Measurements from ENCODE around the gene TAMALIN. TPM values are rescaled to one million over a fixed set of nuclear protein-coding genes. Genes with fewer than 3 reads are reported as not detected.

The TAMALIN gene
- total and polyA plus RNA-seq, 2 donors from 2014 or later, result 22.3 to 52.3 TPM

DNA sequence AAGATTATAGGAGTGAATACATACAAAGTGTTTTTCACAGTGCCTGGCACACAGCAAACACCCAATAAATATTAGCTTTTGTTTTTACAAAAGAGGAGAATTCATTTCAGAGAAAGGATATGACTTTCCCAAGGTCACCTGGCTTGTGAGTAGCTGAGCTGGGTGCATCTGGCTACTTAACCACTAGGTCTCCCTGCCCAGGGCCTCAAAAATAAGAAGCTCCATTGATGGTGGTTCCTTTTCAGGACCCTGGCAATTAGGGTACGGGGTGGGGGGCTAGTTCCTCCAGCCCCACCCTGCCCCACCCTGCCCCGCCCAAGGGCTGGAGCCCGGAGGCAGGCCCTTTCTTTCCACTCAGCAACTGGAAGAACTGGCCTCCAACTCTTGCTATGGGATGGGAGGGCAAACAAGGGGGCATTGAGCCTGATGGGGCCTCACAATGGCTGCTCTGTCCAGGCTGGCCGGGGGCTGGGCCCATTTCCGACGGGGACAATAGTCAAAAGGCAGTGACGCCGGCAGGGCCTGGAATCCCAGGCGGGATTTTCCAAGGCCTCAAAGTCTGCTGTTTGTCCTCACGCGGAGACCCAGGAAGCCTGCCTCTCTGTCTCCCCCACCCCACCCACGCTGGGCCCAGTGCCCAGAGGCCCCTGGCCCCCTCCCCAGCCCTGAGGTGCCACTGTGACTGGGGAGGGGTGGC, 54.9 kb downstream of the TAMALIN start:
- peaks cover 0 to 16% (median 10%) of the 10 kb centered on the region in 3 donors for H3K36me3 ChIP-seq (ENCODE audit: control insufficient read depth in 2 of 3, insufficient read depth in 3 of 3, low read length in 3 of 3)
- H3K9ac ChIP-seq (ENCODE audit: low read length in 3 of 3), result no peak overlapping the region
- H3K4me1 ChIP-seq (ENCODE audit: control insufficient read depth in 2 of 3, insufficient read depth in 2 of 3, low read depth in 1 of 3, low read length in 3 of 3), result peaks cover 0 to 3% (median 0%) of the 10 kb centered on the region in 3 donors
- intact Hi-C loops (cut with DNase I), result no loop called here
- FAIRE-seq, result no peak
- H3K9me3 ChIP-seq (ENCODE audit: control insufficient read depth in 2 of 3, insufficient read depth in 1 of 3, low read length in 3 of 3), result no peaks in the 10 kb centered on the region
- no peak overlapping the region for H3K4me3 ChIP-seq (ENCODE audit: low read length in 3 of 3)
- H3K27ac ChIP-seq (ENCODE audit: low read depth in 2 of 2, low read length in 2 of 2), result no peak overlapping the region
- DNase-seq, result no peak
- TF ChIP-seq, protein P1, sequence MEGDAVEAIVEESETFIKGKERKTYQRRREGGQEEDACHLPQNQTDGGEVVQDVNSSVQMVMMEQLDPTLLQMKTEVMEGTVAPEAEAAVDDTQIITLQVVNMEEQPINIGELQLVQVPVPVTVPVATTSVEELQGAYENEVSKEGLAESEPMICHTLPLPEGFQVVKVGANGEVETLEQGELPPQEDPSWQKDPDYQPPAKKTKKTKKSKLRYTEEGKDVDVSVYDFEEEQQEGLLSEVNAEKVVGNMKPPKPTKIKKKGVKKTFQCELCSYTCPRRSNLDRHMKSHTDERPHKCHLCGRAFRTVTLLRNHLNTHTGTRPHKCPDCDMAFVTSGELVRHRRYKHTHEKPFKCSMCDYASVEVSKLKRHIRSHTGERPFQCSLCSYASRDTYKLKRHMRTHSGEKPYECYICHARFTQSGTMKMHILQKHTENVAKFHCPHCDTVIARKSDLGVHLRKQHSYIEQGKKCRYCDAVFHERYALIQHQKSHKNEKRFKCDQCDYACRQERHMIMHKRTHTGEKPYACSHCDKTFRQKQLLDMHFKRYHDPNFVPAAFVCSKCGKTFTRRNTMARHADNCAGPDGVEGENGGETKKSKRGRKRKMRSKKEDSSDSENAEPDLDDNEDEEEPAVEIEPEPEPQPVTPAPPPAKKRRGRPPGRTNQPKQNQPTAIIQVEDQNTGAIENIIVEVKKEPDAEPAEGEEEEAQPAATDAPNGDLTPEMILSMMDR (IDR thresholded peaks at IDR 0.05; ENCODE audit: borderline replicate concordance, extremely low read depth, insufficient read depth), result no peak
- no peaks in the 10 kb centered on the region for H3K27me3 ChIP-seq (ENCODE audit: control insufficient read depth, insufficient read depth, low read length)

DNA sequence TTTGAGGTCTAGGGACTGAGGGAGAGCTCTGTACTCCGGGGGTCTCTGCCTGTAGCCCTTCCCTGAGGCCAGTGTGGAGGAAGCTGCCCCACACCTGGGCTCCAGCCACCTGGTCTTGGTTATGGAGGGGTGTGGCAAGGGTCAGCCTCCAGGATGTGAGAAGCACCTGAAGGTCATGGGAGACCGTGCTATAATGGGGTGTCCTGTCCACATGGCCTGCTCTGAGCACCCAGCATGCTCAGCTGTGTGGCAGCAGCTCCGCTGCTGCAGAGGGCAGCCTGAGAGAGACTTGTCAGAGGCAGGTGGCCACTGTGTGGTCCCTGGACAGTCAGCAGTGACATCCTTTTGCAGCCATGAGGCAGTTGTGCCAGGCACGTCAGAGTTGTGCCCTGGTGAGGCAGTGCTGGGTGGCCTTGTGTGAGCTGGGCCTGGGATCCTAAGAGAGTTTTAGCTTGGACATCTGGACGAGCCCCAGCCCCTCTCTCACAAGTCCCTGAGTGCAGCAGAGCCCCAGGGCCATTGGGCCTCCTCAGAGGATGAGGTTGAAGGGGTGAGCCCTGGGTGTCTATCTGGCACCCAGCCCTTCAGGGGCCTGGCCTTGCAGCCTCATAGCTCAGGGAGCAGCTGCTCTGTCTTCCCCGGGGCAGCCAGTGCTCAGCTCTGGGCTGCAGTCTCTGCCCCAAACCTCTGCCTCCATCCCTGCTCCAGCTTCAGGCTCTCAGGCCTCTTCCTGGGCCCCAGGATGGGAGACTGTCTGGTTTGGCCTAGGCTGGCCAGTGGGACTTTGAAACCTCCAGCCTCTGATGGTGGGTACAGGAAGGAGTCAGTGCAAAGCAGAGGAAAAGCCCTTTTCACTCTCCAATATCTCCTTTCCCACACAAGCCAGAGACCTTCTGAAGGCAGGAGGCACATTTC, 55.7 kb downstream of the TAMALIN start:
- no peak for DNase-seq
- Histone ChIP-seq H3K9ac (ENCODE audit: low read length in 3 of 3) (no peak overlapping the region), H3K36me3 (ENCODE audit: control insufficient read depth in 2 of 3, insufficient read depth in 3 of 3, low read length in 3 of 3) (peaks cover 0 to 8% (median 5%) of the 10 kb centered on the region in 3 donors), H3K4me1 (ENCODE audit: control insufficient read depth in 2 of 3, insufficient read depth in 2 of 3, low read depth in 1 of 3, low read length in 3 of 3) (no peaks in the 10 kb centered on the region), H3K9me3 (ENCODE audit: control insufficient read depth in 2 of 3, insufficient read depth in 1 of 3, low read length in 3 of 3) (no peaks in the 10 kb centered on the region), H3K27ac (ENCODE audit: low read depth in 2 of 2, low read length in 2 of 2) (no peak overlapping the region), H3K27me3 (ENCODE audit: control insufficient read depth, insufficient read depth, low read length) (no peaks in the 10 kb centered on the region), H3K4me3 (ENCODE audit: low read length in 3 of 3) (no peak overlapping the region)
- no peak for FAIRE-seq
- TF ChIP-seq, protein P1 (IDR thresholded peaks at IDR 0.05; ENCODE audit: borderline replicate concordance, extremely low read depth, insufficient read depth), result no peak
- intact Hi-C loops (cut with DNase I), result no loop called here

DNA sequence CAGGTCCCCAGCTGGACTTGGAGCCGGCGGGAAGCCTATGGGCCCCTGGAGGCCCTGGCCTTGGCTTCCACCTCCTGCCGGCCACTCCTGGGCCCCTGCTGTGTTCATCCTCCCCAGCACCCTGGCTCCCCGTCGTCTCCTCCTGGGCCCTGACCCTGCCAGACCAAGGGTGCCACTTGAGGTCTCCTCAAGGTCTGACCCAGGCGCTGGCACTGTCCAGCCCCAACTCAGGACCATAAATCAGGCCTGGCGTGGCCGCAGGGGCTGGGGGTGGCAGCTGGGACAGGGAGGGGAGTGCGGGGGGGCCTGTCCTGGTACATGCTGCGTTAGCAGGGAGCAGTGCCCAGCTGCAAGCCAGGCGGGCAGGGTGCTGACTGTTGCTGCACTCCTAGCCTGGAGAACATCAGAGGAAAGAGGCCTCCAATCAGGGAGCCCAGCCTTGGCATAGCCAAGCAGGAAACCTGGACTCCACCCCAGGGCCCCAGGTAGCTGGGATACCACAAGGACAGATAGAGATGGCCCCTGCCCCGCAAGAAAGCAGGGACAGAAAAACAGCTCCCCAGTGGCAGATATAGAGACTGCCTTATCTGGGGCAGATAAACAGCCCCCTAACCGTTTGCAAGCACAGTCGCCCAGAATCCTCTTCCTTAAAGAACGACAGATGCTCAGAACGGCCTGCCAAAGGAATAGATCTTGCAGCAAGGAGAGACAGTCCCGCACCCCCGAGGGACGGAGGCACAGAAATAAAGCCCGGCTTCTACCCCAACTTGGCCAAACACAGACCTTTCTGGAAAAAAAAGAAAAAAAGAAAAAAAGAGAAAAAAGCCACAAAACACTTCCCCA, 56.6 kb downstream of the TAMALIN start:
- Histone ChIP-seq H3K4me3 (ENCODE audit: low read length in 3 of 3) (no peak overlapping the region), H3K4me1 (ENCODE audit: control insufficient read depth in 2 of 3, insufficient read depth in 2 of 3, low read depth in 1 of 3, low read length in 3 of 3) (no peaks in the 10 kb centered on the region), H3K27ac (ENCODE audit: low read depth in 2 of 2, low read length in 2 of 2) (no peak overlapping the region), H3K9ac (ENCODE audit: low read length in 3 of 3) (no peak overlapping the region), H3K9me3 (ENCODE audit: control insufficient read depth in 2 of 3, insufficient read depth in 1 of 3, low read length in 3 of 3) (no peaks in the 10 kb centered on the region), H3K27me3 (ENCODE audit: control insufficient read depth, insufficient read depth, low read length) (no peaks in the 10 kb centered on the region), H3K36me3 (ENCODE audit: control insufficient read depth in 2 of 3, insufficient read depth in 3 of 3, low read length in 3 of 3) (peaks cover 0 to under 1% (median 0%) of the 10 kb centered on the region in 3 donors)
- intact Hi-C loops (cut with DNase I), result no loop called here
- TF ChIP-seq, protein P1 (IDR thresholded peaks at IDR 0.05; ENCODE audit: borderline replicate concordance, extremely low read depth, insufficient read depth), result no peak
- peak in 1 of 5 donors; percentile 45 for DNase-seq
- FAIRE-seq, result no peak
